RKO (cell line): ENCODE data around the gene ADGRA1.

Source experiments
- DNase-seq: peaks from one replicate; pipeline ENCODE4 v3.0.0-alpha.2; 2016; ENCODE audit warnings: low spot score

Gene ADGRA1

GRCh38 chr10:133180192-133180964 lies 92.7 kb downstream of the ADGRA1 start:
- DNase-seq: no peak

DNA sequence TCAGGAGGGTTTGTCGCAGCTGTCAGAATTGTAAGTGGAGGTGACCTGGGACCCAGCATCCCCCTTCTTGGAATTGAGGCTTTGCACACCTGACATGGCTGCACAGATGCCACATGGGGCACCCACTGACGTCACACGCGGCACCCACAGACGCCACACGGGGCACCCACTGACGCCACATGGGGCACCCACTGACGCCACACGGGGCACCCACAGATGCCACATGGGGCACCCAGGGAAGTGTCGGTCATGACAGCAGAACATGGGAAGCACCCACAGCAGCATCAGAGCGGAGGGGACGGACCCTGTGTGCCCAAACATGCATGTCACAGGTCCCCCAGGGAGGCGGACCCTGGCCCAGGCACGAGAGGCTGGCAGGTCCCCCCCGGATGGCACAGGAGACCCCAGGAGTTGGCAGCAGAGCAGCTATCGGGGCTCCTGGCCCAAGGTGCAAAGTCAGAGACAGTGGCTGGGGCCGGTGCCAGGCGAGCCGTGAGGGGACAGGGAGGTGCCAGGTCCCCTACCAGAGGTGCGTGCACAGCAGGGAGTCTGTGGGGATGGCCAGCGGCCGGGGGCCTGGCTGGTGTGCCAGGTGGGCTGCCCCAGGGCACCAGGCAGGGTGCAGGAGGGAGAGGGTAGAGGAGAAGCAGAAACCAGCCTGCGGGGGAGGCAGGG lies 93.4 kb downstream of the ADGRA1 start:
- no peak for DNase-seq
